OCI-LY1 (cell line): ENCODE measurements around the gene GPHA2.

Experiments used
- H2AFZ ChIP-seq: fragments of 200-600 bp; sonication (generic), shearing (Covaris generic); 2 replicates; pipeline ENCODE4 v1.6.0; 2014; ENCODE audit warnings: antibody characterized with exemption, mild to moderate bottlenecking, low read length
- H3F3A ChIP-seq: fragments of 200-600 bp; sonication (generic), shearing (Covaris generic); 2 replicates; pipeline ENCODE4 v1.6.0; 2014; ENCODE audit warnings: mild to moderate bottlenecking, antibody characterized with exemption, low read length, moderate library complexity; ENCODE audit not compliant: insufficient read depth
- H3K27ac ChIP-seq: fragments of 200-600 bp; sonication (generic); 2 replicates; pipeline ENCODE4 v1.5.1; 2014; ENCODE audit warnings: low read length, mixed run types, mild to moderate bottlenecking, low read depth; ENCODE audit not compliant: poor library complexity, severe bottlenecking
- H3K27me3 ChIP-seq: fragments of 200-600 bp; sonication (generic); 2 replicates; pipeline ENCODE4 v1.6.0; 2014; ENCODE audit warnings: antibody characterized with exemption, mild to moderate bottlenecking, low read length, moderate library complexity; ENCODE audit not compliant: insufficient read depth
- H3K36me3 ChIP-seq: fragments of 200-600 bp; sonication (generic); 2 replicates; pipeline ENCODE4 v1.6.1; 2014; ENCODE audit warnings: mild to moderate bottlenecking, antibody characterized with exemption, low read length, moderate library complexity, mixed read lengths; ENCODE audit not compliant: insufficient read depth
- H3K4me1 ChIP-seq: fragments of 200-600 bp; sonication (generic); 2 replicates; pipeline ENCODE4 v1.5.1; 2014; ENCODE audit warnings: mild to moderate bottlenecking, low read length, moderate library complexity; ENCODE audit not compliant: insufficient read depth, severe bottlenecking
- H3K4me2 ChIP-seq: fragments of 200-600 bp; sonication (generic), shearing (Covaris generic); 2 replicates; pipeline ENCODE4 v1.6.1; 2014; ENCODE audit warnings: low read length
- H3K4me3 ChIP-seq: fragments of 200-600 bp; sonication (generic); 2 replicates; pipeline ENCODE4 v1.5.1; 2014; ENCODE audit warnings: low read length, low read depth, mild to moderate bottlenecking, mixed read lengths; ENCODE audit not compliant: poor library complexity, severe bottlenecking
- H3K79me2 ChIP-seq: fragments of 200-600 bp; shearing (Covaris generic); 2 replicates; pipeline ENCODE4 v1.6.1; 2016; ENCODE audit warnings: mixed run types, low read length, mixed read lengths; ENCODE audit not compliant: insufficient read depth
- H3K9ac ChIP-seq: fragments of 200-600 bp; sonication (generic), shearing (Covaris generic); 2 replicates; pipeline ENCODE4 v1.6.1; 2014; ENCODE audit warnings: mild to moderate bottlenecking, low read length, mixed read lengths
- H3K9me2 ChIP-seq: fragments of 200-600 bp; sonication (generic), shearing (Covaris generic); 2 replicates; pipeline ENCODE4 v1.6.1; 2014; ENCODE audit warnings: low read depth, mild to moderate bottlenecking, low read length, mixed read lengths
- H3K9me3 ChIP-seq: fragments of 200-600 bp; shearing (Covaris generic); 2 replicates; pipeline ENCODE4 v1.6.1; 2014; ENCODE audit warnings: low read length, mixed read lengths
- H4K20me1 ChIP-seq: fragments of 200-600 bp; sonication (generic), shearing (Covaris generic); 2 replicates; pipeline ENCODE4 v1.6.0; 2016; ENCODE audit warnings: mild to moderate bottlenecking, low read length; ENCODE audit not compliant: insufficient read depth
- CTCF ChIP-seq: fragments of 200-600 bp; sonication (generic), shearing (Covaris generic); IDR thresholded peaks from 2 replicates; pipeline ENCODE4 v1.5.1; 2017; ENCODE audit warnings: mild to moderate bottlenecking, antibody characterized with exemption, low read length, moderate library complexity, mixed read lengths
- EZH2 ChIP-seq: fragments of 200-600 bp; sonication (generic), shearing (Covaris generic); IDR thresholded peaks from 2 replicates; pipeline ENCODE4 v1.8.0; 2017; ENCODE audit warnings: borderline replicate concordance, mixed run types, mild to moderate bottlenecking, antibody characterized with exemption, low read length, moderate library complexity, mixed read lengths

The GPHA2 gene

GRCh38 chr11:64963072-64963631 is 27.5 kb upstream of the GPHA2 start:
- Histone ChIP-seq H3K4me2 (no peak overlapping the region), H2AFZ (no peak overlapping the region), H3K27ac (no peak overlapping the region), H3K36me3 (no peaks in the 10 kb centered on the region), H3K9ac (no peak overlapping the region), H3K4me3 (no peak overlapping the region), H4K20me1 (no peaks in the 10 kb centered on the region), H3F3A (no peaks in the 10 kb centered on the region), H3K79me2 (no peaks in the 10 kb centered on the region), H3K9me3 (no peaks in the 10 kb centered on the region), H3K27me3 (no peaks in the 10 kb centered on the region), H3K4me1 (no peaks in the 10 kb centered on the region), H3K9me2 (no peaks in the 10 kb centered on the region)
- TF ChIP-seq EZH2 (no peak), CTCF (no peak)

GRCh38 chr11:64960719-64961118 is 25.0 kb upstream of the GPHA2 start:
- Histone ChIP-seq H3K4me1 (no peaks in the 10 kb centered on the region), H3K79me2 (no peaks in the 10 kb centered on the region), H3K27me3 (no peaks in the 10 kb centered on the region), H3K9ac (no peak overlapping the region), H3K36me3 (no peaks in the 10 kb centered on the region), H2AFZ (no peak overlapping the region), H3K9me3 (no peaks in the 10 kb centered on the region), H3K4me2 (no peak overlapping the region), H3K27ac (no peak overlapping the region), H4K20me1 (no peaks in the 10 kb centered on the region), H3F3A (no peaks in the 10 kb centered on the region), H3K4me3 (no peak overlapping the region), H3K9me2 (no peaks in the 10 kb centered on the region)
- TF ChIP-seq CTCF: no peak
- no peak for TF ChIP-seq EZH2

- H3K9me3 ChIP-seq: no peaks in the 10 kb centered on the region
Observed at GRCh38 chr11:64959498-64959897, 23.8 kb upstream of the GPHA2 start.

More at GRCh38 chr11:64959498-64959897, 23.8 kb upstream of the GPHA2 start:
- Histone ChIP-seq H3K4me1 (no peaks in the 10 kb centered on the region), H3K4me2 (no peak overlapping the region), H3K9ac (no peak overlapping the region), H3K27ac (no peak overlapping the region), H2AFZ (no peak overlapping the region), H3K9me2 (no peaks in the 10 kb centered on the region), H3K4me3 (no peak overlapping the region), H3K27me3 (no peaks in the 10 kb centered on the region), H3K36me3 (no peaks in the 10 kb centered on the region), H3F3A (no peaks in the 10 kb centered on the region), H4K20me1 (no peaks in the 10 kb centered on the region), H3K79me2 (no peaks in the 10 kb centered on the region)
- TF ChIP-seq EZH2: no peak
- TF ChIP-seq CTCF: no peak
